HepG2 (cell line): ENCODE measurements around the gene ANTXRL. TPM values are rescaled to one million over a fixed set of nuclear protein-coding genes. Genes with fewer than 3 reads are reported as not detected.
"Not testable (repeated sequence)": the region's sequence is repeated elsewhere in the genome, so short reads cannot be mapped to it uniquely, and the experiment has no call there.

Experiments used
- ATAC-seq: fragments of 200-7000 bp; cut with Tn5 transposase; 3 replicates; pipeline ENCODE4 v1.9.1; 2020; ENCODE audit warnings: mild to moderate bottlenecking, moderate library complexity
- BruUV-seq: library from RNA; stranded (reverse); fragments of 400-500 nt; replicated peaks from 2 replicates; lab custom pipeline; 2021; lab: Mats Ljungman, UMichigan
- CTCF ChIA-PET: fragments of 300-600 bp; formaldehyde crosslinking; extraction: SDS; loops from one replicate; lab custom pipeline; 2021; ENCODE audit warnings: low total read pairs, inconsistent platforms, low intra/inter-chr PET ratio; lab: Yijun Ruan, JAX
- POLR2A ChIA-PET: fragments of 350-600 bp; sonication (Branson Sonifier 250); formaldehyde crosslinking; loops from one replicate; lab custom pipeline; 2020; ENCODE audit warnings: antibody characterized with exemption, inconsistent platforms; lab: Yijun Ruan, JAX
- DNase-seq: peaks from one replicate; pipeline ENCODE4 v3.0.0-alpha.2; 2015; ENCODE audit warnings: low spot score
- FAIRE-seq: peaks from 3 replicates; lab custom pipeline; 2011; peaks lifted over from hg19 to GRCh38; lab: Jason Lieb, UNC
- H2AFZ ChIP-seq: one replicate; pipeline ENCODE4 v1.6.1; 2011; ENCODE audit warnings: low read length, inconsistent platforms
- H3K27ac ChIP-seq: fragments of 300-600 bp; 3 replicates; pipeline ENCODE4 v1.8.0; 2011; ENCODE audit warnings: mixed run types, mild to moderate bottlenecking, mixed read lengths, low read length, inconsistent platforms; ENCODE audit not compliant: insufficient read depth; ENCODE audit errors: extremely low read length
- H3K27me3 ChIP-seq, 2 experiments: fragments of 200-600 bp in 1 of 2; 2 replicates in 1 of 2; 3 replicates in 1 of 2; pipeline versions ENCODE4 v1.6.0 to v1.8.0; 2011; ENCODE audit warnings: low read length in 2 of 2, mild to moderate bottlenecking in 2 of 2, moderate library complexity in 2 of 2, inconsistent platforms in 1 of 2; ENCODE audit not compliant: insufficient read depth in 2 of 2, control insufficient read depth in 1 of 2
- H3K36me3 ChIP-seq, 2 experiments: fragments of 200-600 bp in 1 of 2; replicated peaks in 1 of 2; 2 replicates in 1 of 2; 3 replicates in 1 of 2; pipeline versions ENCODE4 v1.5.1 to v1.8.0; 2011; ENCODE audit warnings: low read length in 2 of 2, inconsistent platforms in 1 of 2; ENCODE audit not compliant: insufficient read depth in 2 of 2, control insufficient read depth in 1 of 2
- H3K4me1 ChIP-seq: 2 replicates; pipeline ENCODE4 v1.5.1; 2012; ENCODE audit warnings: low read length, inconsistent platforms; ENCODE audit not compliant: insufficient read depth
- H3K4me2 ChIP-seq: 2 replicates; pipeline ENCODE4 v1.6.0; 2011; ENCODE audit warnings: low read depth, low read length, inconsistent platforms
- H3K4me3 ChIP-seq, 3 experiments: fragments of 200-600 bp in 1 of 3; sonication (generic), shearing (Covaris generic) in 1 of 3; replicated peaks in 1 of 3; 2 replicates each; pipeline ENCODE4 v1.5.1; 2011 to 2016; ENCODE audit warnings: low read length in 3 of 3, inconsistent platforms in 2 of 3, low read depth in 2 of 3, mild to moderate bottlenecking in 2 of 3, control low read depth in 1 of 3, mixed read lengths in 1 of 3; ENCODE audit not compliant: insufficient read depth in 1 of 3
- H3K79me2 ChIP-seq: one replicate; pipeline ENCODE4 v1.6.1; 2011; ENCODE audit warnings: low read length, inconsistent platforms; ENCODE audit not compliant: insufficient read depth
- H3K9ac ChIP-seq: 2 replicates; pipeline ENCODE4 v1.6.0; 2011; ENCODE audit warnings: mild to moderate bottlenecking, low read depth, low read length, inconsistent platforms; ENCODE audit not compliant: insufficient read depth
- H3K9me3 ChIP-seq: 2 replicates; pipeline ENCODE4 v1.5.1; 2012; ENCODE audit warnings: mild to moderate bottlenecking, low read length
- H4K20me1 ChIP-seq: 2 replicates; pipeline ENCODE4 v1.6.0; 2011; ENCODE audit warnings: inconsistent platforms, mild to moderate bottlenecking, low read length, moderate library complexity; ENCODE audit not compliant: insufficient read depth
- ATF7-NPFF ChIP-seq: sonication (generic); formaldehyde crosslinking; IDR thresholded peaks from 2 replicates; pipeline ENCODE4 v1.8.1; 2023; ENCODE audit warnings: mild to moderate bottlenecking, low read depth, missing genetic modification reagents, moderate library complexity
- CENPX ChIP-seq: sonication (generic); formaldehyde crosslinking; IDR thresholded peaks from 2 replicates; pipeline ENCODE4 v1.9.0; 2021; ENCODE audit warnings: mild to moderate bottlenecking, missing genetic modification reagents, moderate library complexity
- CHD2 ChIP-seq: IDR thresholded peaks from 2 replicates; pipeline ENCODE4 v1.6.1; 2011; ENCODE audit warnings: low read depth, low read length, improper control_type of control experiment
- CREM ChIP-seq, 2 experiments: sonication (generic) in 1 of 2; formaldehyde crosslinking in 1 of 2; IDR thresholded peaks; 2 replicates each; pipeline versions ENCODE4 v1.4.0 to v1.6.1; 2016 to 2020; ENCODE audit warnings: antibody characterized with exemption in 1 of 2, mild to moderate bottlenecking in 1 of 2, missing genetic modification reagents in 1 of 2
- GRHL1 ChIP-seq: sonication (generic); formaldehyde crosslinking; conservative IDR thresholded peaks from 2 replicates; pipeline ENCODE4 v1.8.0; 2022; ENCODE audit warnings: missing genetic modification reagents
- RBM22 ChIP-seq: fragments of 200-400 bp; formaldehyde crosslinking; optimal IDR thresholded peaks from 2 replicates; pipeline ENCODE3; 2017; ENCODE audit warnings: mild to moderate bottlenecking, low read length, moderate library complexity
- TCF7 ChIP-seq: sonication (generic); IDR thresholded peaks from 2 replicates; pipeline ENCODE4 v1.6.1; 2016; ENCODE audit warnings: antibody characterized with exemption, low read depth
- ZBTB3 ChIP-seq: sonication (generic); formaldehyde crosslinking; IDR thresholded peaks from 2 replicates; pipeline ENCODE4 v1.4.0; 2020; ENCODE audit warnings: low read depth, mild to moderate bottlenecking, moderate library complexity, missing genetic modification reagents, borderline replicate concordance
- ZC3H13 ChIP-seq: sonication (generic); formaldehyde crosslinking; IDR thresholded peaks from 2 replicates; pipeline ENCODE4 v1.8.1; 2023; ENCODE audit warnings: mild to moderate bottlenecking, missing genetic modification reagents, moderate library complexity
- ZNF639 ChIP-seq: conservative IDR thresholded peaks from 2 replicates; pipeline ENCODE4 v1.6.1; 2018; ENCODE audit warnings: missing genetic modification reagents
- ZNF775 ChIP-seq: sonication (generic); formaldehyde crosslinking; IDR thresholded peaks from 2 replicates; pipeline ENCODE4 v1.4.0; 2020; ENCODE audit warnings: missing genetic modification reagents, mild to moderate bottlenecking, moderate library complexity, borderline replicate concordance
- WGBS: methylation state at CpG from one replicate; pipeline ENCODE4 v1.1.6; 2017; ENCODE audit warnings: low lambda C conversion rate; 5-methylcytosine and 5-hydroxymethylcytosine counted together
- in situ Hi-C: cut with HindIII; loops from 2 replicates; pipeline ENCODE4 v1.10.0; 2017; ENCODE audit warnings: low pct_unique_long_range_greater_than_20kb; ENCODE audit not compliant: extremely low pct_ligation_motif_present
- intact Hi-C: fragments of 100-400 bp; cut with micrococcal nuclease; formaldehyde crosslinking; loops from one replicate; pipeline ENCODE4 v1.10.0; 2022; ENCODE audit not compliant: unreplicated experiment
- polyA plus RNA-seq, 8 experiments: library from polyadenylated mRNA; depleted of rRNA in 3 of 8; stranded (reverse) in 7 of 8; unstranded in 1 of 8; fragments of >200 nt; fragmentation: Illumina TruSeq in 4 of 8; extraction: Trizol in 4 of 8; gene quantifications; 2 replicates each; pipeline versions ENCODE4 v1.2.1 to v1.2.3, GENCODE V29; 2011 to 2016; ENCODE audit warnings: low read depth in 4 of 8, missing spikeins in 1 of 8, mixed read lengths in 1 of 8; ENCODE audit not compliant: insufficient read depth in 1 of 8
- total RNA-seq, 5 experiments: library from RNA; depleted of rRNA; stranded (reverse); fragments of >200 nt; fragmentation: Illumina TruSeq; extraction: Trizol; gene quantifications; 2 replicates each; pipeline ENCODE4 v1.2.3, GENCODE V29; 2016; ENCODE audit warnings: low read depth in 1 of 5

ANTXRL gene
- total and polyA plus RNA-seq, 2 of the 13 experiments (the other 11 are each of a cell fraction or from before 2014, with no cell fraction given): not detected

DNA sequence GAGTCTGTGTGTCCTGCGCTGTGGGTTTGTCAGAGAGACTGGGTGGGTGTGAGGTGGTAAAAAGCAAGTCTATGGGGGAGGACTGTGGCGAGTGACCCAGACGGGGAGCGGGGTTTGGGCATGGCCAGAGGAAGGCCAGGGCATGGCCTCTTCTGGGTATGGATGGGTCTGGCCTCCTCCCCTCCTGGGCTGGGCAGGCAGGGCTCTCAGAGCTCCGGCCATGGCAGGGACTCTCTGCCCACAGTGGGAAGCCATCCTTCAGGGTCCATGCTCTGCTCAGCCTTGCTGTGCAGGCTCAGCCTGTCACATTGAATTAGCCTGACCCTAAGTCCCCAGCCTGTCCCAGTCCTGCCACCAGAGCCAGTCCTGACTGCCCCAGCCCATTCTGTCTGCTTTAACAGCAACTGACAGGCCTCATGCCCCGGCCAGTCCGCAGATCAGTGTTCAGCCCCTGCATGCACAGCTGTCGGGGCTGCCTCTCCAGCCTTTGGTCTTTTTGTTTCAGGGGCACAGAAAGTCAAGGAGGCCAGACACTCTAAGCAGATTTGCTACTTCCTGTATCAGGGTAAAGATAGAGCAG lies 7.9 kb downstream of the ANTXRL start:
- Histone ChIP-seq H3K4me3 (no peak overlapping the region), H3K9me3 (no peaks in the 10 kb centered on the region), H3K79me2 (no peaks in the 10 kb centered on the region), H3K27me3 (peaks cover 3 to 19% of the 10 kb centered on the region in 2 experiments; a peak in 4 of 5 replicates), H4K20me1 (no peaks in the 10 kb centered on the region), H3K4me1 (no peaks in the 10 kb centered on the region), H3K27ac (no peak overlapping the region), H3K36me3 (no peaks in the 10 kb centered on the region), H2AFZ (no peak overlapping the region), H3K9ac (no peak overlapping the region), H3K4me2 (no peak overlapping the region)
- no peak for FAIRE-seq
- no peak for ATAC-seq
- intact Hi-C loops: no loop called here
- WGBS: 20% methylated on average over 5 of the region's 8 CpGs
- TF ChIP-seq GRHL1 (CRISPR knock-in tag) (no peak), TCF7 (no peak), CHD2 (no peak), CREM (IDR thresholded peaks at IDR 0.05) (no peak), CREM (CRISPR knock-in tag; IDR thresholded peaks at IDR 0.05) (no peak), ATF7-NPFF (CRISPR knock-in tag) (no peak), ZNF639 (CRISPR knock-in tag) (no peak), RBM22 (no peak), ZNF775 (CRISPR knock-in tag) (no peak), CENPX (CRISPR knock-in tag) (no peak), ZC3H13 (CRISPR knock-in tag) (no peak), ZBTB3 (CRISPR knock-in tag) (no peak)
- ChIA-PET POLR2A (no interaction called here), CTCF (no interaction called here)
- DNase-seq: no peak
- BruUV-seq: no TSS peak
- in situ Hi-C loops: no loop called here

- H3K4me2 ChIP-seq, ATAC-seq, H3K9ac ChIP-seq, H3K4me1 ChIP-seq, CTCF ChIA-PET, intact Hi-C loops, BruUV-seq, H3K9me3 ChIP-seq, H4K20me1 ChIP-seq, DNase-seq, H3K79me2 ChIP-seq, H3K4me3 ChIP-seq, H3K27ac ChIP-seq, H2AFZ ChIP-seq, POLR2A ChIA-PET, H3K36me3 ChIP-seq, in situ Hi-C loops, FAIRE-seq: not testable (repeated sequence)
- 2% methylated on average over 3 of the region's 3 CpGs for WGBS
- H3K27me3 ChIP-seq: peaks cover 3 to 17% of the 10 kb centered on the region in 2 experiments; a peak in 4 of 5 replicates
These were observed 8.7 kb downstream of the ANTXRL start for GRCh38 chr10:46295350-46296010.
